ENCODE data around the gene MPEG1.
A peak's percentile ranks its signal among the peaks of the same experiment; 100 is the strongest.

MPEG1 gene

GRCh38 chr11:59212744-59213631 is at the start of gene MPEG1:
TSS of gene MPEG1 (minus strand) at chr11:59212927. CDS start at chr11:59212865, 62 bp downstream.
- DNase-seq, result no peak

- no peak for DNase-seq
These were observed 49.6 kb upstream of the MPEG1 start for GRCh38 chr11:59262177-59262818.

- peak; percentile 86 for DNase-seq
These were observed 48.4 kb upstream of the MPEG1 start for GRCh38 chr11:59261150-59261549.

- DNase-seq, result no peak
These were observed 47.2 kb upstream of the MPEG1 start for GRCh38 chr11:59259867-59260475.

GRCh38 chr11:59259047-59259446 is 46.3 kb upstream of the MPEG1 start:
- DNase-seq, result no peak

GRCh38 chr11:59255281-59255680 is 42.6 kb upstream of the MPEG1 start:
- DNase-seq, result no peak

- DNase-seq, result no peak
These were observed 41.6 kb upstream of the MPEG1 start for GRCh38 chr11:59254286-59254685.

GRCh38 chr11:59253001-59253400 is 40.3 kb upstream of the MPEG1 start:
- no peak for DNase-seq

- no peak for DNase-seq
These were observed 36.8 kb upstream of the MPEG1 start for GRCh38 chr11:59249535-59249934.

GRCh38 chr11:59247531-59248227 is 35.0 kb upstream of the MPEG1 start:
- no peak for DNase-seq

- no peak for DNase-seq
These were observed 30.9 kb upstream of the MPEG1 start for GRCh38 chr11:59243633-59244032.

- no peak for DNase-seq
These were observed 27.6 kb upstream of the MPEG1 start for GRCh38 chr11:59240322-59240721.

- no peak for DNase-seq
These were observed 13.7 kb upstream of the MPEG1 start for GRCh38 chr11:59226396-59226795.

- DNase-seq, result no peak
These were observed 12.3 kb upstream of the MPEG1 start for GRCh38 chr11:59225017-59225416.

GRCh38 chr11:59224351-59224928 is 11.7 kb upstream of the MPEG1 start:
- no peak for DNase-seq

- DNase-seq, result no peak
These were observed 10.9 kb upstream of the MPEG1 start for GRCh38 chr11:59223611-59224010.

GRCh38 chr11:59223177-59223576 is 10.4 kb upstream of the MPEG1 start:
- no peak for DNase-seq

- no peak for DNase-seq
These were observed 9.8 kb upstream of the MPEG1 start for GRCh38 chr11:59222464-59223060.

- DNase-seq, result no peak
These were observed 8.7 kb upstream of the MPEG1 start for GRCh38 chr11:59221441-59221840.

- no peak for DNase-seq
These were observed 7.1 kb upstream of the MPEG1 start for GRCh38 chr11:59219836-59220235.

- no peak for DNase-seq
These were observed 6.2 kb upstream of the MPEG1 start for GRCh38 chr11:59218893-59219292.

GRCh38 chr11:59218319-59218718 is 5.6 kb upstream of the MPEG1 start:
- no peak for DNase-seq

All from NCI-H774 (cell line).